OCI-LY3 (cell line): ENCODE measurements around the gene SCLY.

ENCODE experiments used
- CTCF ChIP-seq: fragments of 200-600, 300-600 bp; sonication (generic); IDR thresholded peaks from 2 replicates; pipeline ENCODE4 v1.5.1; 2014; ENCODE audit warnings: antibody characterized with exemption, low read length, low read depth
- EZH2phosphoT487 ChIP-seq: fragments of 200-600 bp; shearing (Covaris generic); IDR thresholded peaks from 2 replicates; pipeline ENCODE4 v1.6.1; 2018; ENCODE audit warnings: antibody characterized with exemption, mixed run types, low read depth

DNA sequence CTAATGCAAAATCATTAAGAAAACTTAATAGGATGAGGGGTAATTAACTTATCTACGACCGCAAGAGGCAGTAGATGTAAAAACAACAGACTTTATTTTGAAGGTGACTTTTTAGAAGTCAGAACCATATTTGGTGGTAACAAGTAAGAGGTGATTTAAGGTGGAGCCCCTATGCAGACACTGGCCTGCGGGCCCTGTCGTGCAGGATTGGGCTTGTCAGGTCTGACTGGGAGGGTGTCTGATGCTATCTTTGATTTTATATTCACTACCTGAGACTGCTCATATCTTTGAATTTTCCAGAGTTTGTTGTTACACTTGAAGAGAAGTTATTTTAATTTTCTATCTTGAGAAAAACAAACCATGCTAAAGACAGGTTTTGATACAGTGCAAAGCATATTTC lies 29.1 kb upstream of the SCLY start:
- TF ChIP-seq EZH2phosphoT487 (no peak), CTCF (no peak)
